GM21360 (cell line): Measurements from ENCODE around the gene LYRM4.
"Not testable (repeated sequence)": the region's sequence is repeated elsewhere in the genome, so short reads cannot be mapped to it uniquely, and the experiment has no call there.

ENCODE experiments used
- ATAC-seq: cut with Tn5 transposase; IDR thresholded peaks from one replicate; pipeline ENCODE4 v1.9.1; 2021; ENCODE audit warnings: mild to moderate bottlenecking, moderate library complexity; ENCODE audit not compliant: unreplicated experiment

The LYRM4 gene

GRCh38 chr6:5123296-5124143 lies 137.2 kb downstream of the LYRM4 start:
- no peak for ATAC-seq

- ATAC-seq: no peak
Measured at GRCh38 chr6:5122504-5123112, 138.1 kb downstream of the LYRM4 start.

GRCh38 chr6:5121956-5122355 lies 138.8 kb downstream of the LYRM4 start:
- ATAC-seq: no peak

DNA sequence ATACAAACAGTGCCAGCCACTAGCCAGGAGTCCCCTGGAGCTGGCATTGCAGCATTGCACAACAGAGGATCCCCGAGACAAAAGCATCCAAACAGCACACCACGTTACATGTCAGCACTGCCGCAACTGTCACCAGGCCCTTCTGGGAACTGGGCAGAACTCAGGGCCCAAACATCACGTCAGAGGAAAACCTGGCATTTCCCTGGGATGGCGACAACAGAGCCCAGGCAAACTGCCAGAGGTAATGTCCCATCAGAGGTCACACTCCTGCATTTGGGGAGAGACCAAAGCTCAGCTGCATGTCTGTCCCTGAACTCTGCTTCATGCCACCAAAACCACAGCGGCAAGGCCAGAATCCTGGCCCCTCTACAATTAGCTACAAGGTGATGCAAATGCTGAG lies 139.3 kb downstream of the LYRM4 start:
- ATAC-seq: no peak

DNA sequence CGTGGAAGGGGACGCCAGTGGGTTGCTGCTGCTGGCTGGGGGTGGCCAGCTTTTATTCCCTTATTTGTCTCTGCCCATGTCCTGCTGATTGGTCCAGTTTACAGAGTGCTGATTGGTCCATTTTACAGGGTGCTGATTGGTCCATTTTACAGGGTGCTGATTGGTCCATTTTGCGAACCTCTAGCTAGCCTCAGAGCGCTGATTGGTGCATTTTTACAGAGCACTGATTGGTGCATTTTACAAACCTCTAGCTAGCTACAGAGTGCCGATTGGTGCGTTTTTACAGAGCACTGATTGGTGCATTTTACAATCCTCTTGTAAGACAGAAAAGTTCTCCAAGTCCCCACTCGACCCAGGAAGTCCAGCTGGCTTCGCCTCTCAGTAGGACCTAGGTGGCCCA lies 140.2 kb downstream of the LYRM4 start:
- ATAC-seq: not testable (repeated sequence)

GRCh38 chr6:5120011-5120410 lies 140.7 kb downstream of the LYRM4 start:
- no peak for ATAC-seq

GRCh38 chr6:5119090-5119951 lies 141.4 kb downstream of the LYRM4 start:
- ATAC-seq: no peak

GRCh38 chr6:5116243-5116991 lies 144.3 kb downstream of the LYRM4 start:
- ATAC-seq: no peak

DNA sequence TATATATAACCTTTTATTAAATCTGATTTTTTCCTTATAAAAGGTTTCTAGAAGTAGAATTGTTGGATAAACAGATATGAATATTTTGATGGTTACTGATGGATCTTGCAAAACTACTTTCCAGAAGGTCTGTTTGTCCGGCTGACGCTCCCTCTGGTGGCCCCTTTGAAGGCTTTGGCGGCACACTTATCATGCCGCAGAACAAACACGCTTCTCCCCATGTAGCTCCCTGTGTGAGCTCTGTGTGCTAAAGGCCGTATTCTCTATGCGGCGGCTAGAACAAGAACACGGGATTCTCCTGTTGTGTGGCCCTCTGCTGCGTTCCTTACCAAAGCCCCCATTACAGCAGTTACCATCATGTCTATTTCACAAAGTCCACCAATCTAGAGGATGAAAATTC lies 145.6 kb downstream of the LYRM4 start:
- ATAC-seq: no peak

- no peak for ATAC-seq
Measured at GRCh38 chr6:5113096-5113495, 147.7 kb downstream of the LYRM4 start.

DNA sequence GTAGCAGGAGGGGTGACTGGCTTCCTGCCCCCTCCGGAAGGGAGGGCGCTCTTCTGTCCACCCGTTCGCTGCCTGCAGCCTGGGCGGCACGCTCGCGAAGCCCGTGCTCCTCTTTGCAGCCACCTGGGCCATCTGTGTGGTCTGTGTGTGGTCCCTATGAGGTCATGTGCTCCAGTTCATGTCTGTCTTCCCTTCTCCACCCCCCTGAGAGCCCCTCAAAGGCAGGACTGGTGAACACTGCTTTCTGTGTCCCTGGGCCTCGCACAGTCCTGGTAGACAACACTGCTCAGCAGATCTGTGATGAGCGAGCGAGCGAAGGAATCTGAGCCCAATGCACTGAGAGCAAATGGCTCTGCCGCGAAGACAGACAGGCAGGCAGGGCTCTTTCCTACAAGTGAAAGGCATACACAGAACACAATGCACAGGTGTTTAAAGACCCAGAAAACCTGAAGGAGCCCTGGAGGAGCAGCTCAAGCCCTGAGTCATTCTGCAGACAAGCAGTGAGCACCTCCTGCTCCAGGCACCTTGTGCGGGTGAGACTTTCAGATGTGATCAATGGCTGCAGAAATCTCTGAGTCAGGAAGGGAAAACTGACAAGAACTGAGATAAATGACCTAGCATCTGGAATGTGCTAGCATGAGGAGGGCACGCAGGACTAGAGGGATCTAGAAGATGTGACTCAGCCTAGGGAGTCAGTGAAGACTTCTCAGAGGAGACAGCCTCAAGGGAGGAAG lies 148.5 kb downstream of the LYRM4 start:
- no peak for ATAC-seq

DNA sequence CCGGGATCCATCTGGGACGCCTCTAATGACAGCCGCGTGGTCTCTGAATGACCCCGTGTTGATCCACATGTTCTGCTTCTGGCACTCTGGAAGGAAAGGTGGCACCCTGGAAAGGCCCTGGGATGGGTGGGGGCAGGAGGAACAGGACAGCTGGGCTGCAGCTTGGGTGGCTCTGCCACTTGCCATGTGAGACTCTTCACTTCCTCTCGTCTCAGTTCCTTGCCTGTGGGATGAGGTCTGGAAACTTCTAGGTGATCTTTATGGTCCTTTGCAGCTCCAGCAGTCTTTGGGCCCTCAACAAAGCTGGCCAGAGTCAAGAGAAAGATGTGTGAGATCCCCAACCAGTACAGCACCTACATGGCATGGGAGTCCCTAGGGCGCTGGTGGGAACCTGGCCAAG lies 149.1 kb downstream of the LYRM4 start:
- no peak for ATAC-seq

DNA sequence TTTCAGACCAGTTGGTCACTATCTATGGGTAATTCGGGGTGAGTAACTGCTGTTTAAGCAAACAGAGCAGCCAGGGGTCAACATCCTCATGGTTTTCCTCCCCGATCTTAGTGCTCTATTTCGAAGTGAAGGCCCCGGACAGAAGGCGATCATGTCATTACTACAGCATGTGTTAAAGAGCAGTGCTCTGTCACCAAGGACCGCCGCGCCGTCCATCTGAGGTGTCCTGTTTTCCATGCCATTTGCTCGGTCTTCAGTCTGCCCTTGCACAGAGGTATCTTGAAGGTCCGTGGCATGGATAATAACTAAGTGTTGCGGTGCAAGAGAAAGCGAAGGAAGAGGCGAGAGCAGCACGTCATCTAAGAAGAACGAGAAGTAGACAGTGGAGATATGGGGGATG lies 150.5 kb downstream of the LYRM4 start:
- no peak for ATAC-seq

DNA sequence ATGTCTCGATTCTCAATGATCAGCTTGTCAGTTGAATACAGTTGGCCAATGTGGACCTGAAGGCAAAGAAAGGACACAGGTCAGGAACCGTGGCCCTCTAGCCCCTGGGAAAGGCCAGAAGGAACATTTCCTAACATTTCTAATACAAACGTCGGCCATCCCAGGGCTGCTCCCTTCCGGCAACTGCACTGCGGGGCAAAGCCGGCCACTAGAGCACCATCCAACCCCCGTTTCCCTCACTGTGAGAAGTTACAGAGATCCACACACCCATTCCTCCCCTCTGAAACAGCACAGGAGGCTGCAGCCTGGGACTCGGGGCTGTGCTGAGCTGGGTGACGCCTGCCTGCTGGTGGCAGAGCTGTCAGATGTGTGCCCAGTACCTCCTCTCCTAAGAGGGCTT lies 151.3 kb downstream of the LYRM4 start:
- no peak for ATAC-seq

- no peak for ATAC-seq
Measured at GRCh38 chr6:5108536-5109150, 152.1 kb downstream of the LYRM4 start.

- ATAC-seq: no peak
Measured at GRCh38 chr6:5108068-5108467, 152.7 kb downstream of the LYRM4 start.

GRCh38 chr6:5107341-5107740 lies 153.4 kb downstream of the LYRM4 start:
- no peak for ATAC-seq

DNA sequence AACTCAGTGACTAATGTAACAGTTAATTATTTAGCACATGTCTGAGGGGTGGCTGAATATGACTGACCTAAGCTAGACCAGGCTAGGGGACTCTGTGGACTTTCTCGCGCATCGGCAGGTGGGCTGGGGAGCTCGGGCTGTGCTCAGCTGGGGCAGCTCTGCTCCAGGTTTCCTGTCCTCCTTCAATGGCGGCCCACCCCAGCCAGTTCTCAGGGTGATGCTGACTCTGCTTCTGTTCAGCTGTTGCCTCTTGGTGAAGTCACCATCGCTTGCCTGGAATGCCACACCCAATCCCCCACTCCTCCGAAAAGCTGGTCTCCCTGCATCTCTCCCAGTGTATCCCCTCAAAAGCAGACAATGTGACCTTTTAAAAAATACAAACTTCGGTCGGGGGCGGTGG lies 155.6 kb downstream of the LYRM4 start:
- no peak for ATAC-seq

DNA sequence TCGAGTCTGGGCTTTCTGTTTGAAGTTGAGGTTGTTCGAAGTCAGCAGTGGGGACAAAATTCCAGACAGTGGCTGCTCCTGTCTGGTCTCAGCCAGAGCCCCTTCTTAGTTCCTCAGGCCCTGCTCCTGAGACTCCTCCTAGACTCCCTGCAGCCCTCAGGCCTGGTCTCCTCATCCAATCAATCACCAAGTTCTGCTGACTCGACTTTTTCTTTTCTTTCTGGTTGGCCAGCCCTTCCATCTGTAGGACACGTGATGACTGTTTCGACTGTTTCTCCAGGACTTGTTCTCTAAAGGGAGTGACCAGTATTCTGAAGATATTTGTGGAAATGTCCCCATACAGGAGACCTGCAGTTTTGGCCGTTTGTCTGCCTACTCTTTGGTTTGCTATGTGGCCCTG lies 156.1 kb downstream of the LYRM4 start:
- ATAC-seq: no peak

- ATAC-seq: no peak
Measured at GRCh38 chr6:5103250-5103649, 157.5 kb downstream of the LYRM4 start.
